Measurements from ENCODE around the gene ARHGAP20. TPM values are rescaled to one million over a fixed set of nuclear protein-coding genes. Genes with fewer than 3 reads are reported as not detected.

Gene ARHGAP20
- total and polyA plus RNA-seq, 9 of the 15 experiments (the other 6 are each of a cell fraction or from before 2014, with no cell fraction given) = 0.07 TPM; not detected in 8

DNA sequence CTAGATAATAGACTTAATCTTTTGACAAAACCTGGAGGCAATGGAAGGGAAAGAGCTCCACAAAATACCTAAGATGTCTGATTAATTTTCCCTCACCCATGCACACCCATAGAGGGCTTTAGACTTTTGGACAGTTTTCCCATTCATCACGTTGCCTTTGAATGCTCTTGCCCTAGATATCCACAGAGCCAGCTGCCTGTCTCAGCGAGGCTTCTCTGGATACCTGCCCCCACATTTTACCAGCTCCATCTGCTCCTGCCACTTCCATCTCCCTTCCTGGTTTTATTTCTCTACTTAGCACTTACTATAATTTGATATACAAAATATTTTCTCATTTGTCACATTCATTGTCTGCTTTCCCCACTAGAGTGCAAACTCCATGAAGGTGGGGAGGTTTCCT is 145.7 kb downstream of the ARHGAP20 start:
- ChIA-PET POLR2A (no interaction called here), CTCF (ENCODE audit: low intra/inter-chr PET ratio) (no interaction called here)
- Histone ChIP-seq H3K9me1 (ENCODE audit: control insufficient read depth, insufficient read depth, low read length) (no peaks in the 10 kb centered on the region), H3K9ac (ENCODE audit: insufficient read depth in 1 of 2, low read depth in 2 of 2, low read length in 2 of 2) (no peak overlapping the region), H3K4me1 (replicated peaks in 1 of 2; ENCODE audit: control insufficient read depth in 2 of 2, insufficient read depth in 2 of 2, low read length in 2 of 2) (peaks cover 10 to 13% of the 10 kb centered on the region in 2 experiments; a peak in 4 of 5 replicates), H3K36me3 (ENCODE audit: control insufficient read depth, insufficient read depth, low read length) (no peaks in the 10 kb centered on the region), H3K9me3 (replicated peaks; ENCODE audit: control insufficient read depth, insufficient read depth, low read depth, low read length) (no peaks in the 10 kb centered on the region; the same call in 1 of the 2 replicates), H3K4me2 (ENCODE audit: insufficient read depth, low read length) (no peak overlapping the region), H2AFZ (ENCODE audit: low read depth, low read length) (no peak overlapping the region), H3K4me3 (no peak overlapping the region), H3K27me3 (ENCODE audit: control insufficient read depth in 2 of 2, insufficient read depth in 2 of 2, low read length in 2 of 2) (no peaks in the 10 kb centered on the region), H4K20me1 (replicated peaks; ENCODE audit: control insufficient read depth, insufficient read depth, low read length) (no peaks in the 10 kb centered on the region), H3K79me2 (ENCODE audit: control insufficient read depth, insufficient read depth, low read length) (no peaks in the 10 kb centered on the region), H3K27ac (ENCODE audit: extremely low read depth, low read depth, low read length) (no peak overlapping the region)
- intact Hi-C loops (cut with micrococcal nuclease) (no loop called here), in situ Hi-C loops (cut with MboI) (no loop called here)
- no TSS peak for BruUV-seq (replicated peaks)
- TF ChIP-seq, protein P1, sequence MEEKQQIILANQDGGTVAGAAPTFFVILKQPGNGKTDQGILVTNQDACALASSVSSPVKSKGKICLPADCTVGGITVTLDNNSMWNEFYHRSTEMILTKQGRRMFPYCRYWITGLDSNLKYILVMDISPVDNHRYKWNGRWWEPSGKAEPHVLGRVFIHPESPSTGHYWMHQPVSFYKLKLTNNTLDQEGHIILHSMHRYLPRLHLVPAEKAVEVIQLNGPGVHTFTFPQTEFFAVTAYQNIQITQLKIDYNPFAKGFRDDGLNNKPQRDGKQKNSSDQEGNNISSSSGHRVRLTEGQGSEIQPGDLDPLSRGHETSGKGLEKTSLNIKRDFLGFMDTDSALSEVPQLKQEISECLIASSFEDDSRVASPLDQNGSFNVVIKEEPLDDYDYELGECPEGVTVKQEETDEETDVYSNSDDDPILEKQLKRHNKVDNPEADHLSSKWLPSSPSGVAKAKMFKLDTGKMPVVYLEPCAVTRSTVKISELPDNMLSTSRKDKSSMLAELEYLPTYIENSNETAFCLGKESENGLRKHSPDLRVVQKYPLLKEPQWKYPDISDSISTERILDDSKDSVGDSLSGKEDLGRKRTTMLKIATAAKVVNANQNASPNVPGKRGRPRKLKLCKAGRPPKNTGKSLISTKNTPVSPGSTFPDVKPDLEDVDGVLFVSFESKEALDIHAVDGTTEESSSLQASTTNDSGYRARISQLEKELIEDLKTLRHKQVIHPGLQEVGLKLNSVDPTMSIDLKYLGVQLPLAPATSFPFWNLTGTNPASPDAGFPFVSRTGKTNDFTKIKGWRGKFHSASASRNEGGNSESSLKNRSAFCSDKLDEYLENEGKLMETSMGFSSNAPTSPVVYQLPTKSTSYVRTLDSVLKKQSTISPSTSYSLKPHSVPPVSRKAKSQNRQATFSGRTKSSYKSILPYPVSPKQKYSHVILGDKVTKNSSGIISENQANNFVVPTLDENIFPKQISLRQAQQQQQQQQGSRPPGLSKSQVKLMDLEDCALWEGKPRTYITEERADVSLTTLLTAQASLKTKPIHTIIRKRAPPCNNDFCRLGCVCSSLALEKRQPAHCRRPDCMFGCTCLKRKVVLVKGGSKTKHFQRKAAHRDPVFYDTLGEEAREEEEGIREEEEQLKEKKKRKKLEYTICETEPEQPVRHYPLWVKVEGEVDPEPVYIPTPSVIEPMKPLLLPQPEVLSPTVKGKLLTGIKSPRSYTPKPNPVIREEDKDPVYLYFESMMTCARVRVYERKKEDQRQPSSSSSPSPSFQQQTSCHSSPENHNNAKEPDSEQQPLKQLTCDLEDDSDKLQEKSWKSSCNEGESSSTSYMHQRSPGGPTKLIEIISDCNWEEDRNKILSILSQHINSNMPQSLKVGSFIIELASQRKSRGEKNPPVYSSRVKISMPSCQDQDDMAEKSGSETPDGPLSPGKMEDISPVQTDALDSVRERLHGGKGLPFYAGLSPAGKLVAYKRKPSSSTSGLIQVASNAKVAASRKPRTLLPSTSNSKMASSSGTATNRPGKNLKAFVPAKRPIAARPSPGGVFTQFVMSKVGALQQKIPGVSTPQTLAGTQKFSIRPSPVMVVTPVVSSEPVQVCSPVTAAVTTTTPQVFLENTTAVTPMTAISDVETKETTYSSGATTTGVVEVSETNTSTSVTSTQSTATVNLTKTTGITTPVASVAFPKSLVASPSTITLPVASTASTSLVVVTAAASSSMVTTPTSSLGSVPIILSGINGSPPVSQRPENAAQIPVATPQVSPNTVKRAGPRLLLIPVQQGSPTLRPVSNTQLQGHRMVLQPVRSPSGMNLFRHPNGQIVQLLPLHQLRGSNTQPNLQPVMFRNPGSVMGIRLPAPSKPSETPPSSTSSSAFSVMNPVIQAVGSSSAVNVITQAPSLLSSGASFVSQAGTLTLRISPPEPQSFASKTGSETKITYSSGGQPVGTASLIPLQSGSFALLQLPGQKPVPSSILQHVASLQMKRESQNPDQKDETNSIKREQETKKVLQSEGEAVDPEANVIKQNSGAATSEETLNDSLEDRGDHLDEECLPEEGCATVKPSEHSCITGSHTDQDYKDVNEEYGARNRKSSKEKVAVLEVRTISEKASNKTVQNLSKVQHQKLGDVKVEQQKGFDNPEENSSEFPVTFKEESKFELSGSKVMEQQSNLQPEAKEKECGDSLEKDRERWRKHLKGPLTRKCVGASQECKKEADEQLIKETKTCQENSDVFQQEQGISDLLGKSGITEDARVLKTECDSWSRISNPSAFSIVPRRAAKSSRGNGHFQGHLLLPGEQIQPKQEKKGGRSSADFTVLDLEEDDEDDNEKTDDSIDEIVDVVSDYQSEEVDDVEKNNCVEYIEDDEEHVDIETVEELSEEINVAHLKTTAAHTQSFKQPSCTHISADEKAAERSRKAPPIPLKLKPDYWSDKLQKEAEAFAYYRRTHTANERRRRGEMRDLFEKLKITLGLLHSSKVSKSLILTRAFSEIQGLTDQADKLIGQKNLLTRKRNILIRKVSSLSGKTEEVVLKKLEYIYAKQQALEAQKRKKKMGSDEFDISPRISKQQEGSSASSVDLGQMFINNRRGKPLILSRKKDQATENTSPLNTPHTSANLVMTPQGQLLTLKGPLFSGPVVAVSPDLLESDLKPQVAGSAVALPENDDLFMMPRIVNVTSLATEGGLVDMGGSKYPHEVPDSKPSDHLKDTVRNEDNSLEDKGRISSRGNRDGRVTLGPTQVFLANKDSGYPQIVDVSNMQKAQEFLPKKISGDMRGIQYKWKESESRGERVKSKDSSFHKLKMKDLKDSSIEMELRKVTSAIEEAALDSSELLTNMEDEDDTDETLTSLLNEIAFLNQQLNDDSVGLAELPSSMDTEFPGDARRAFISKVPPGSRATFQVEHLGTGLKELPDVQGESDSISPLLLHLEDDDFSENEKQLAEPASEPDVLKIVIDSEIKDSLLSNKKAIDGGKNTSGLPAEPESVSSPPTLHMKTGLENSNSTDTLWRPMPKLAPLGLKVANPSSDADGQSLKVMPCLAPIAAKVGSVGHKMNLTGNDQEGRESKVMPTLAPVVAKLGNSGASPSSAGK (IDR thresholded peaks at IDR 0.05) = no peak
- no peak for TF ChIP-seq ZNF717 (CRISPR knock-in tag; IDR thresholded peaks at IDR 0.05)
- TF ChIP-seq FIP1L1 (IDR thresholded peaks at IDR 0.05; ENCODE audit: low read depth, low read length, poor library complexity, severe bottlenecking) = no peak
- no peak for TF ChIP-seq PBX2 (CRISPR knock-in tag; IDR thresholded peaks at IDR 0.05; ENCODE audit: low read depth)
- 0 out of 2 replicates have a peak, but pooled peaks have one; percentile 10 for TF ChIP-seq PBX2 (tag; conservative IDR thresholded peaks at IDR 0.05; ENCODE audit: low read depth)
- WGBS (ENCODE audit: insufficient coverage, low coverage, missing lambda C conversion rate) = 0% methylated on average over 2 of the region's 2 CpGs
- DNase-seq (ENCODE audit: extremely low read depth in 1 of 4, low spot score in 3 of 4) (no peak), FAIRE-seq (no peak), ATAC-seq (no peak)
